OCI-LY3 (cell line): ENCODE data around the gene OSR1.

ENCODE experiments used
- EZH2phosphoT487 ChIP-seq: fragments of 200-600 bp; shearing (Covaris generic); IDR thresholded peaks from 2 replicates; pipeline ENCODE4 v1.6.1; 2018; ENCODE audit warnings: antibody characterized with exemption, mixed run types, low read depth
- TF ChIP-seq, protein P1 (sequence below): fragments of 200-600, 300-600 bp; sonication (generic); IDR thresholded peaks from 2 replicates; pipeline ENCODE4 v1.5.1; 2014; ENCODE audit warnings: antibody characterized with exemption, low read length, low read depth

DNA sequence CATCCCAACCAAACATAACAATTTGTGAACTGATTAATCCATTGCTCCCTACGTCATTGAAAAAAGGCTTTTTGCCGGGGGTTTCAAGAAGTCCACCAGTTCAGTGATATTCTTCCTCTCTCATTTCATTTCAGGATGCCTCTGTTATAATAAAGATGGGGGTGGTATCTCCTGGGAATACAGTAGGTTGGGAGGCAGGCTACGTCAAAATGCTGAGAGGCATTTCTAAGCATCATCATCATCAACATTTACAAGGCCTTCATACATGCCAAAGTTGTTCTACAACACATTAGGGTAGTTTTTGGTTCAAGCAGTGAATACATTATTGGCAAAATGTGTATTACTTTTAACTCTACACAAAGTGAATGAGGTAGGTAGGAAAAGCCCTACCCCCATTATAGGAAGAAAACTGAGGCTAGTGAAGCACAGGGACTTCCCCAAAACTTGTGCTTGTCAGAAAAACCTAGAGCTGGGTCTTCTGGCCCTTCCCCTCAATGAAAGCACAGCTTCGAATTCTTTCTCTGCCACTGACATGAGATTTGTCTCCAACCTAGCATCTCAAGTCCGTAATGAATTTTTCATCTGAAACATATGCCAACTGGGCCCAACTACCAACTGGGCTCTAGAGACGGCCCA is 11.3 kb downstream of the OSR1 start:
- TF ChIP-seq, protein P1, sequence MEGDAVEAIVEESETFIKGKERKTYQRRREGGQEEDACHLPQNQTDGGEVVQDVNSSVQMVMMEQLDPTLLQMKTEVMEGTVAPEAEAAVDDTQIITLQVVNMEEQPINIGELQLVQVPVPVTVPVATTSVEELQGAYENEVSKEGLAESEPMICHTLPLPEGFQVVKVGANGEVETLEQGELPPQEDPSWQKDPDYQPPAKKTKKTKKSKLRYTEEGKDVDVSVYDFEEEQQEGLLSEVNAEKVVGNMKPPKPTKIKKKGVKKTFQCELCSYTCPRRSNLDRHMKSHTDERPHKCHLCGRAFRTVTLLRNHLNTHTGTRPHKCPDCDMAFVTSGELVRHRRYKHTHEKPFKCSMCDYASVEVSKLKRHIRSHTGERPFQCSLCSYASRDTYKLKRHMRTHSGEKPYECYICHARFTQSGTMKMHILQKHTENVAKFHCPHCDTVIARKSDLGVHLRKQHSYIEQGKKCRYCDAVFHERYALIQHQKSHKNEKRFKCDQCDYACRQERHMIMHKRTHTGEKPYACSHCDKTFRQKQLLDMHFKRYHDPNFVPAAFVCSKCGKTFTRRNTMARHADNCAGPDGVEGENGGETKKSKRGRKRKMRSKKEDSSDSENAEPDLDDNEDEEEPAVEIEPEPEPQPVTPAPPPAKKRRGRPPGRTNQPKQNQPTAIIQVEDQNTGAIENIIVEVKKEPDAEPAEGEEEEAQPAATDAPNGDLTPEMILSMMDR, result no peak
- TF ChIP-seq EZH2phosphoT487, result no peak
